ACHN (cell line): ENCODE data around the gene CEP112.

ENCODE experiments used
- DNase-seq: peaks from one replicate; pipeline ENCODE4 v3.0.0-alpha.2; 2015
- in situ Hi-C: cut with HindIII; loops from 2 replicates; pipeline ENCODE4 v1.10.0; 2017; ENCODE audit warnings: low sequenced_read_pairs, low pct_ligation_motif_present, low pct_unique_long_range_greater_than_20kb

Gene CEP112

GRCh38 chr17:65966072-65966695, 225.7 kb downstream of the CEP112 start:
- no peak for DNase-seq
- in situ Hi-C loops = no loop called here

- in situ Hi-C loops = no loop called here
- DNase-seq = no peak
These were observed 228.8 kb downstream of the CEP112 start for GRCh38 chr17:65963179-65963578.

- DNase-seq = no peak
- in situ Hi-C loops = no loop called here
These were observed 232.3 kb downstream of the CEP112 start for GRCh38 chr17:65959630-65960029.

DNA sequence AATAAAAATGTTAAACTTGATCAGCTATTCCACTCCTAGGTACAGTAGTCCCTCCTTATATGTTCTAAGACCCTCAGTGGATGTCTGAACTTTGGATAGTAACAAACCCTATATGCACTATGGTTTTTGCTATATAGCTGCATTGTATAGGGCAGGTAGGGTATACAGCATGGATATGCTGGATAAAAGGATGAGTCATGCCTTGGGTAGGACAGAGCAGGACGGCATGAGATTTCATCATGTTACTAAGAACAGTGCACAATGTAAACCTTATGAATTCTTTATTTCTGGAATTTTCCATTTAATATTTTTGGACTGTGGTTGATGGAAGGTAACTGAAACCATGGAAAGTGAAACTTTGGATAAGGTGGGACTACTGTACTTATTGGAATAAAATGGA, 235.1 kb downstream of the CEP112 start:
- no peak for DNase-seq
- in situ Hi-C loops = no loop called here

DNA sequence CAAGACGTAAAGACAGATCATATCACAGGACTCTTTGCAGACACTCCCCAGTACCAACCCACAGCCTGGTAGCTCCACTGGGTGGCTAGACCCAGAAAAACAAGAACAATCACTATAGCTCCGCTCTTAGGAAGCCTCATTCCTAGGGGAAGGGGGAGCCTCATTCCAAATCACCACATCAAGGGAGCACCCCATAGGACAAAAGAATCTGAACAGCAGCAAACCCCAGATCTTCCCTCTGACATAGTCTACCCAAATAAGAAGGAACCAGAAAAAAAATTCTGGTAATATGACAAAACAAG, 237.8 kb downstream of the CEP112 start:
- DNase-seq = no peak

DNA sequence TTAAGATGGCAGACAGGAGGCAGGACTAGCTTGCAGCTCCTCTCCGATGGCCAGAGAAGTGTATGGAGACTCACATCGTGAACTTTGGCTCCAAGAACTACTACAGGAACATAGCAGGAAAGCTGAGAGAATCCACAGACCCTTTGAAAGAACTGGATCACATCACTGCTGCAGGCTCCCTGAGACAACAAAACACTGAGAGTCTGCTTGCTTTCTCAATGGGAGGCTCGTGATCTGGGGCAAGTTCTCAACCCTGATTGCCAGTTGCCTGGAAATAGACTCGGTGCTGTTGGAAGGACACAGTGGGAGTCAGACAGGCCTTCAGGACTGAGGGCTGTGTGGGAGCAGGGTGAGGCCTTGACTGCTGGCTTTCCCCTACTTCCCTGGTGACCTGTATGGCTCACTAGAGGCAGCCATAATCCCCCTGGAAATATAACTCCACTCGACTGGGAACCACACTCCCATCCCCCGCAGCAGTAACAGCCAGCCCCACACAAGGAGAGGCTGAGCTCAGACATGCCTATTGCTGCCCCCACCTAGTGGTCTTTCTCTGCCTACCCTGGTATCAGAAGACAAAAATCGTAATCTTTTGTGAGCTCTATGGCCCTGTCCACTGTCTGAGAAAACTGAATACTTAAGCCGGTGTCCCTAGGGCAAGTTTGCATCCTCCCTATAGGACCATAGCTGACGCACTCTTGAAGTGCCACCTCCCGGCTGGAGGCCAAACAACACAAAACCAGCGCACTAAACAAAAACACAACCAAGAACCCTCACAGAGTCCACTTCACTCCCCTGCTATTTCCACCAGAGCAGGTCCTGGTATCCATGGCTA, 238.4 kb downstream of the CEP112 start:
- no peak for DNase-seq
- in situ Hi-C loops = no loop called here

More for the DNA sequence above, 237.8 kb downstream of the CEP112 start:
- in situ Hi-C loops = no loop called here

DNA sequence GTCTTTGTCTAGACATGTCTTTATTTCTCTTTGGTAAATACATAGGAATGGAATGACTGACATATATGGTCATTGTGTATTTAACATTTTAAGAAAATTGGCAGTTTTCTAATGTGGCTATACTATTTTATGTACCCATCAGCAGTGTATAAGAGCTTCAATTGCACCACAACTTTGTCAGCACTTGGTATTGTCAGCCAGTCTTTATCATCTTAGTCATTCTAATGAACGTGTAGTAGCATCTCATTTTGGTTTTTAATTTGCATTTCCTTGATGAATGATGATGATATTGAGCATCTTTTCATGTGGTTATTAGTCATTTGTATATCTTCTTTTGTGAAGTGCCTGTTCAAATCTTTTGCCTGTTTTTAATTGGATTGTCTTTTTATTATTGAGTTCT, 239.3 kb downstream of the CEP112 start:
- in situ Hi-C loops = no loop called here
- no peak for DNase-seq

- in situ Hi-C loops = no loop called here
- DNase-seq = no peak
These were observed 239.9 kb downstream of the CEP112 start for GRCh38 chr17:65952015-65952414.

DNA sequence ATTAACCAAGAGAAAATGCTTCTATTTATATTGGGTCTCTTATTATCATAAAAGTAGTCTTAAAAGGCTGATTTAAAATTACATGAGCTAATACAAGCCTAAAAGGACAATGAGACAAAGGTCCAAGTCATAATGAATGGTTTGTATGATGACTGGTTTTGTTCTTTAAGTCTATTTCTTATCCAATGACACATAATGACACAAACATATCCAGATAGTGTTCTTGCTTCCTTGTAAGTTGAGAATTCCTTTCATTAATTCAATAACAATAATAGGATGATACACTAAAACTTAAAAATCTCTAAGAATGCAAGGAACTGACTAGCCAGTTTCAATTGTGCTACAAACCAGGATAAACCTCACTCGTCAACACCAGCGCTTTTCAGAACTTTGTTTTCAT, 244.1 kb downstream of the CEP112 start:
- in situ Hi-C loops = no loop called here
- no peak for DNase-seq

DNA sequence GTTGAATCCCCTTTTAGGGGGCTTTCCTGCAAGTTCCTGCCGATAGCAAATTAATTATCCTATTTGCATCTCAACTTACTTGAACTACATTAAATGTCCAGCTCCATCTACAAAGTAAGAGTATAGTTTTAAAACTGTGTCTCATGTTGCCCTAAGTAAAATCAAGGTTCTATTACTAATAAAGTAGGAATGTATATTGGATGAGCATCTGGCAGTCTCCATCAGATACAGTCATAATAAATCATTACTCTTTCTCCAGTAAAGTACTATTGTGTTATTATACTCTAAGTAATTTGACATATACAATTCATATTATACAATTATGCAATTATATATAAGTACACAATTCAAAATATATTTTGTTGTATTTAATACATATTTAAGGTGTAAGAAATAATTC, 249.3 kb downstream of the CEP112 start:
- in situ Hi-C loops = no loop called here
- DNase-seq = no peak

DNA sequence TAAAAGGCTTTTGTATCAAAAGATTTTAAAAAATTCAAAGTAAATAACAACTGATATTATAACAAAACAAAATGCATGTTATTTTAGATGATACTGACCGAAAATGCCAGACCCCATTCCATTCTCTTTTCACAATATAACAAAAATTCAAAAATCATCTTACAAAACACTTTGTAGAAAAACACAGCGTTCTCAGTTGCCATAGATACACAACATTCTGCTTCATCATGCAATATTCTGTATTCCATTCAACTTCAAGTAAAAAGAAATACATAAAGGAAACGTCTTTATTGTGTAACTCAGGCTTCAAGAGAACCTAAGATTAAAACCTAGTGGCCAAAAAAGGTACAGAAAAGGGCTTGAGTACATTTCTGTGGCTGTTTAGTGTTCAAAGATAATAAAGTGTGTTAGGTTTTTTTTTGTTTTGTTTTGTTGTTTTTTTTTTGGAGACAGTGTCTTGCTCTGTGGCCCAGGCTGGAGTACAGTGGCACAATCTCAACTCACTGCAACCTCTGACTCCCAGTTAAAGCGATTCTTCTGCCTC, 250.5 kb downstream of the CEP112 start:
- DNase-seq = no peak
- in situ Hi-C loops = no loop called here

DNA sequence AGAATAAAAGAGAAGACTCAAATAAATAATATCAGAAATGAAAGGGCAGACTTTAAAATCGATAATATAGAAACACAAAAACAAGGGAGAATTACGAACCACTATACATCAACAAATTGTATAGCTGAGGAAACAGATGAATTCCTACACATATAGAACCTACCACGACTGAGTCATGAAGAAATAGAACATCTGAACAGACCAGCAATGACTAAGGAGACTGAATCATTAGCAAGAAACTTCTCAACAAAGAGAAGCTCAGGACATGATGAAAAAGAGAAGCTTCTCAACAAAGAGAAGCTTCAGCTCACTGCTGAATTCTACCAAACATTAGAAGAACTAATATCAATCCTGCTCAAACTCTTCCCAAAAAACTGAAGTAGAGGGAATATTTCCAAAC, 255.9 kb downstream of the CEP112 start:
- in situ Hi-C loops = no loop called here
- DNase-seq = no peak

DNA sequence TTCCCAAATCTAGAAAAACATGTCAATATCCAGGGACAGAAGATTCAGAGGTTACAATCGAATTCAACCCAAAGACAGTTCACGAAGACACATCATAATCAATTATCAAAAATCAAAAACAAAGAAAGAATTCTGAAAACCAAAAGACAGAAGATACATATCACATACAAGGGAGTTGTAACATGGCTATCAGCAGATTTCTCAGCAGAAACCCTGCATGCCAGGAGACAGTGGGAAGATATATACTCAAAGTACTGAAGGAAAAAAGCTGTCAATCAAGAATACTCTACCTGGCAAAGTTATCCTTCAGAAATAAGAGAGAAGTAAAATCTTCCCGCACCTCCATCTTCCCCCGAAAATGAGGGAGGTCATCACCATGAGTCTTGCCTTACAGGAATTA, 258.6 kb downstream of the CEP112 start:
- DNase-seq = no peak
- in situ Hi-C loops = no loop called here

- no peak for DNase-seq
- in situ Hi-C loops = no loop called here
These were observed 260.4 kb downstream of the CEP112 start for GRCh38 chr17:65931246-65932149.

DNA sequence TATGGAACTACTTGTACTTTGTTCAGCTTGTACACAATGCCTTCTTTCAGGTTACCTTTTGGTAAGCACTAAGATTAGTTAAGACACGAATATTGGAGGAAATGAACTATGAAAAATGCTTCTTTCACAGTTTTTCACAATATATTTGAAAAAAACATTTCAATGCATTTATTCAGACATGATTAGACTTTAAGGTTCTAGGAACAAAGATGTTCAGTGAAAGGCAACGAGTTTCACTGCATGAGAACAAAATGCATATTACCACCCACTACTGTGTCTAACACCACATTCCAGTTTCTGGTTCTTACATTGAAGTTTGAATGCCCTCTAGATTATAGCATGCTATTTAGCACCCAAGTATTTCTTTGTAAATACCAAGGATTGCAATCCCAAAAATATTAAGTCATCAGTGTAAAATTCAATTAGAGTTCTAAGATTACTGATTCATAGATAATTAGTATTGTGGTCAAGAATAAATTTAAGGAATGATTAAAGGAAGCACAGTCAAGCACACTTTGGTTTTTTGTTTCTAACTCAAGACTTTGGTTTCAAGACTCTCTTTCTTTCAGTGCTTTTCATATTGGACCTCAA, 261.7 kb downstream of the CEP112 start:
- in situ Hi-C loops = no loop called here
- no peak for DNase-seq

GRCh38 chr17:65926599-65926998, 265.3 kb downstream of the CEP112 start:
- in situ Hi-C loops = no loop called here
- DNase-seq = no peak

- in situ Hi-C loops = no loop called here
- DNase-seq = no peak
These were observed 266.2 kb downstream of the CEP112 start for GRCh38 chr17:65925606-65926307.

DNA sequence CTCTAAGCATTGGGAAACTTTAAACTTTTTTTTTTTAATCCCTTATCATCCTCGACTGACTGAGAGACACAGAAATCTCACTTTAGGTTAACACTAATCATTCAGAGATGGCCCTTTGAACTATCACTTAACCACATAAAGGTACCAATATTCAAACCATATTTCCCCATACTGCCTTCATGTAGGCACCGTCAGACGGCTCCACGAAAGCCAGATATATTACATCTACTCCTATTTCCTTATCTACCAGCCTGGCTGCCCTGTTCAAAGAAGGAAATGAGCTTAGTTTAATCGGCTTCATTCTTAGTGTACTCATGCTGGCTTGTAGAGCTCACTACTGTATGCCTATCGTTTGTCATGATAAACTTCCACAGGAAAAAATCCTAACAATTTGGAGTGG, 270.9 kb downstream of the CEP112 start:
- DNase-seq = no peak
- in situ Hi-C loops = no loop called here
